Fibroblast of lung (primary cell): ENCODE data around the gene TMEM151B. TPM values are rescaled to one million over a fixed set of nuclear protein-coding genes. Genes with fewer than 3 reads are reported as not detected.

Experiments used
- DNase-seq, 2 donors: peaks; one replicate each; pipeline versions ENCODE4 v3.0.0 to v3.0.0-alpha.2; 2010; ENCODE audit warnings: low read depth in 2 of 2
- H2AFZ ChIP-seq: 2 replicates; pipeline ENCODE4 v1.5.1; 2012; ENCODE audit warnings: low read length, control low read depth, inconsistent platforms
- H3K27ac ChIP-seq: 2 replicates; pipeline ENCODE4 v1.5.1; 2011; ENCODE audit warnings: low read length, control low read depth; ENCODE audit not compliant: insufficient read depth
- H3K27me3 ChIP-seq: 2 replicates; pipeline ENCODE4 v1.5.1; 2011; ENCODE audit warnings: mild to moderate bottlenecking, low read length; ENCODE audit not compliant: control insufficient read depth, insufficient read depth
- H3K36me3 ChIP-seq: 2 replicates; pipeline ENCODE4 v1.5.1; 2011; ENCODE audit warnings: low read length; ENCODE audit not compliant: control insufficient read depth, insufficient read depth
- H3K4me1 ChIP-seq: 2 replicates; pipeline ENCODE4 v1.5.1; 2011; ENCODE audit warnings: low read length; ENCODE audit not compliant: control insufficient read depth, insufficient read depth; ENCODE audit errors: extremely low read depth
- H3K4me2 ChIP-seq: 2 replicates; pipeline ENCODE4 v1.5.1; 2011; ENCODE audit warnings: low read length, control low read depth; ENCODE audit not compliant: insufficient read depth; ENCODE audit errors: extremely low read depth
- H3K4me3 ChIP-seq, 4 experiments: fragments of 200-600 bp in 1 of 4; sonication (generic) in 1 of 4; replicated peaks in 1 of 4; 2 replicates each; pipeline ENCODE4 v1.5.1; 2011 to 2016; ENCODE audit warnings: low read length in 4 of 4, low read depth in 3 of 4, mild to moderate bottlenecking in 3 of 4, control low read depth in 2 of 4, inconsistent platforms in 1 of 4, mixed read lengths in 1 of 4; ENCODE audit not compliant: insufficient read depth in 1 of 4; ENCODE audit errors: control extremely low read depth in 1 of 4
- H3K79me2 ChIP-seq: 2 replicates; pipeline ENCODE4 v1.5.1; 2012; ENCODE audit warnings: mild to moderate bottlenecking, low read length, inconsistent platforms; ENCODE audit not compliant: control insufficient read depth, insufficient read depth
- H3K9ac ChIP-seq: 2 replicates; pipeline ENCODE4 v1.5.1; 2011; ENCODE audit warnings: mild to moderate bottlenecking, low read length, control low read depth; ENCODE audit not compliant: insufficient read depth
- H3K9me3 ChIP-seq: 2 replicates; pipeline ENCODE4 v1.5.1; 2012; ENCODE audit warnings: low read depth, low read length; ENCODE audit not compliant: control insufficient read depth, insufficient read depth
- H4K20me1 ChIP-seq: 2 replicates; pipeline ENCODE4 v1.5.1; 2011; ENCODE audit warnings: low read length; ENCODE audit not compliant: control insufficient read depth, insufficient read depth; ENCODE audit errors: extremely low read depth
- CTCF ChIP-seq, 2 donors: IDR thresholded peaks in 1 of 2; conservative IDR thresholded peaks in 1 of 2; 1 replicate in 1 of 2; 2 replicates in 1 of 2; pipeline ENCODE4 v1.5.1; 2011 to 2012; ENCODE audit warnings: low read length in 2 of 2, control low read depth in 1 of 2, inconsistent platforms in 1 of 2, low read depth in 1 of 2, mild to moderate bottlenecking in 1 of 2
- EZH2 ChIP-seq: IDR thresholded peaks from 2 replicates; pipeline ENCODE4 v1.5.1; 2012; ENCODE audit warnings: low read length, control low read depth, mild to moderate bottlenecking; ENCODE audit errors: missing control alignments
- polyA plus RNA-seq, 2 donors: library from polyadenylated mRNA; depleted of rRNA in 1 of 2; stranded (reverse) in 1 of 2; unstranded in 1 of 2; fragments of >200 nt; gene quantifications; 2 replicates each; pipeline ENCODE4 v1.2.1, GENCODE V29; 2011 to 2012; ENCODE audit warnings: missing spikeins in 1 of 2
- total RNA-seq: library from RNA; depleted of rRNA; stranded (reverse); fragments of >200 nt; gene quantifications from 2 replicates; pipeline ENCODE4 v1.2.1, GENCODE V29; 2014

The TMEM151B gene
- total and polyA plus RNA-seq, 2 donors (not counting 1 experiment from before 2014, with no cell fraction given) = under 0.01 TPM; not detected in 1

GRCh38 chr6:44233567-44234100 is 36.6 kb upstream of the TMEM151B start:
- H3K27me3 ChIP-seq = no peaks in the 10 kb centered on the region
- no peaks in the 10 kb centered on the region for H3K9me3 ChIP-seq
- no peaks in the 10 kb centered on the region for H3K79me2 ChIP-seq
- no peak overlapping the region for H3K4me3 ChIP-seq
- TF ChIP-seq CTCF (conservative IDR thresholded peaks at IDR 0.05 in 1 of 2, IDR thresholded peaks at IDR 0.05 in 1 of 2; ENCODE audit: low read depth in 1 of 2, low read length in 2 of 2) (no peak), EZH2 (no peak)
- H3K36me3 ChIP-seq = peaks cover 6% of the 10 kb centered on the region
- no peak for DNase-seq
- no peak overlapping the region for H3K9ac ChIP-seq
- H2AFZ ChIP-seq = no peak overlapping the region
- H3K4me1 ChIP-seq = peaks cover 18% of the 10 kb centered on the region
- no peaks in the 10 kb centered on the region for H4K20me1 ChIP-seq
- H3K27ac ChIP-seq = peak overlapping the region; percentile 18
- peak overlapping the region; percentile 17 for H3K4me2 ChIP-seq

GRCh38 chr6:44234101-44235025 is 35.9 kb upstream of the TMEM151B start:
- peak; percentile 90 to 95 for TF ChIP-seq CTCF (conservative IDR thresholded peaks at IDR 0.05 in 1 of 2, IDR thresholded peaks at IDR 0.05 in 1 of 2; ENCODE audit: low read depth in 1 of 2, low read length in 2 of 2)
- no peak for TF ChIP-seq EZH2
- H3K27ac ChIP-seq = peak overlapping the region; percentile 18
- peak; percentile 75 to 87 for DNase-seq
- H3K9me3 ChIP-seq = no peaks in the 10 kb centered on the region
- peaks cover 5% of the 10 kb centered on the region for H3K36me3 ChIP-seq
- no peak overlapping the region for H2AFZ ChIP-seq
- H3K79me2 ChIP-seq = no peaks in the 10 kb centered on the region
- H3K27me3 ChIP-seq = no peaks in the 10 kb centered on the region
- H4K20me1 ChIP-seq = no peaks in the 10 kb centered on the region
- peaks cover 18% of the 10 kb centered on the region for H3K4me1 ChIP-seq
- H3K4me2 ChIP-seq = peak overlapping the region; percentile 17
- no peak overlapping the region for H3K9ac ChIP-seq
- H3K4me3 ChIP-seq = no peak overlapping the region

- H3K4me2 ChIP-seq = no peak overlapping the region
- no peak overlapping the region for H2AFZ ChIP-seq
- H3K27me3 ChIP-seq = no peaks in the 10 kb centered on the region
- DNase-seq = peak in 1 of 2 donors; percentile 17
- no peak overlapping the region for H3K9ac ChIP-seq
- no peaks in the 10 kb centered on the region for H4K20me1 ChIP-seq
- H3K4me3 ChIP-seq = no peak overlapping the region
- H3K36me3 ChIP-seq = peaks cover 4% of the 10 kb centered on the region
- H3K9me3 ChIP-seq = no peaks in the 10 kb centered on the region
- no peak overlapping the region for H3K27ac ChIP-seq
- H3K79me2 ChIP-seq = no peaks in the 10 kb centered on the region
- H3K4me1 ChIP-seq = peaks cover 18% of the 10 kb centered on the region
- TF ChIP-seq EZH2 (no peak), CTCF (conservative IDR thresholded peaks at IDR 0.05 in 1 of 2, IDR thresholded peaks at IDR 0.05 in 1 of 2; ENCODE audit: low read depth in 1 of 2, low read length in 2 of 2) (no peak)
Measured at GRCh38 chr6:44235269-44235668, 35.0 kb upstream of the TMEM151B start.
